Left lung (tissue), 10 donors: ENCODE data around the gene PRMT1. TPM values are rescaled to one million over a fixed set of nuclear protein-coding genes. Genes with fewer than 3 reads are reported as not detected.

Experiments used
- ATAC-seq: fragments of 200-7000 bp; cut with Tn5 transposase; one replicate; pipeline ENCODE4 v1.9.1; 2020; ENCODE audit warnings: moderate library complexity
- DNase-seq, 4 donors: peaks; one replicate each; pipeline ENCODE4 v3.0.0-alpha.2; 2013 to 2020
- H3K27ac ChIP-seq, 2 donors: fragments of 200-600 bp; sonication (generic) in 1 of 2; one replicate each; pipeline versions ENCODE4 v1.5.0 to v1.8.0; 2020 to 2021
- H3K27me3 ChIP-seq, 2 donors: fragments of 200-600 bp; sonication (generic) in 1 of 2; one replicate each; pipeline versions ENCODE4 v1.5.0 to v1.8.0; 2020 to 2021
- H3K36me3 ChIP-seq, 2 donors: fragments of 200-600 bp; sonication (generic) in 1 of 2; one replicate each; pipeline versions ENCODE4 v1.5.0 to v1.8.0; 2020 to 2021
- H3K4me1 ChIP-seq, 2 donors: fragments of 200-600 bp; one replicate each; pipeline ENCODE4 v1.8.0; 2021
- H3K4me3 ChIP-seq, 2 donors: fragments of 200-600 bp; sonication (generic) in 1 of 2; one replicate each; pipeline versions ENCODE4 v1.5.0 to v1.8.0; 2020 to 2021; ENCODE audit warnings: mild to moderate bottlenecking in 1 of 2
- H3K9me3 ChIP-seq, 2 donors: fragments of 200-600 bp; sonication (generic) in 1 of 2; one replicate each; pipeline versions ENCODE4 v1.5.0 to v1.8.0; 2020 to 2021
- CTCF ChIP-seq, 2 donors: fragments of 200-600 bp; sonication (generic) in 1 of 2; IDR thresholded peaks; one replicate each; pipeline versions ENCODE4 v1.5.0 to v1.8.0; 2021; ENCODE audit warnings: antibody characterized with exemption in 2 of 2
- intact Hi-C, 2 donors: fragments of 100-400 bp; cut with DNase I; formaldehyde crosslinking; loops; one replicate each; pipeline versions ENCODE4 v1.11.2 to v1.14.2; 2022
- polyA plus RNA-seq, 6 donors: library from polyadenylated mRNA; unstranded; fragments of 120-200 nt; gene quantifications; one replicate each; pipeline ENCODE4 v1.2.1, GENCODE V29; 2013; ENCODE audit not compliant: insufficient read length in 6 of 6
- total RNA-seq, 2 donors: library from RNA; stranded (reverse); fragmentation: NEBNext Ultra II Directional; extraction: Animal tissue kit (Norgen Biotek cat#: 25700); gene quantifications; one replicate each; pipeline ENCODE4 v1.2.1, GENCODE V29; 2021
- donor health status: DM: no; HTN: yes; CAD: no.
- donor health status: DM: no; HTN: no; CAD: no.

Gene PRMT1
- total and polyA plus RNA-seq, 8 donors = 79.3 to 258 (median 221) TPM

- intact Hi-C loops = no loop called here
Measured at GRCh38 chr19:49677901-49678674, 1.0 kb downstream of the PRMT1 start.

GRCh38 chr19:49678985-49679770 is 2.1 kb downstream of the PRMT1 start:
- DNase-seq = no peak
- H3K27ac ChIP-seq = no peak overlapping the region
- peaks cover 0 to 38% of the 10 kb centered on the region in 2 donors for H3K36me3 ChIP-seq
- TF ChIP-seq CTCF (IDR thresholded peaks at IDR 0.05) = no peak
- peak overlapping the region in 1 of 2 donors; percentile 99 for H3K4me3 ChIP-seq
- ATAC-seq = no peak
- intact Hi-C loops = no loop called here
- no peaks in the 10 kb centered on the region for H3K27me3 ChIP-seq
- H3K9me3 ChIP-seq = no peaks in the 10 kb centered on the region
- peaks cover 21 to 44% of the 10 kb centered on the region in 2 donors for H3K4me1 ChIP-seq

More at GRCh38 chr19:49677901-49678674, 1.0 kb downstream of the PRMT1 start:
- Histone ChIP-seq H3K4me1 (peaks cover 21 to 44% of the 10 kb centered on the region in 2 donors), H3K36me3 (peaks cover 0 to 27% of the 10 kb centered on the region in 2 donors), H3K27me3 (no peaks in the 10 kb centered on the region), H3K4me3 (peak overlapping the region; percentile 99 to 100), H3K9me3 (no peaks in the 10 kb centered on the region), H3K27ac (peak overlapping the region; percentile 86 to 95)
- ATAC-seq (peak; percentile 3), DNase-seq (peak; percentile 74 to 89 (median 80))
- peak; percentile 53 to 58 for TF ChIP-seq CTCF (IDR thresholded peaks at IDR 0.05)

GRCh38 chr19:49679771-49680413 is 2.8 kb downstream of the PRMT1 start:
- DNase-seq (no peak), ATAC-seq (no peak)
- Histone ChIP-seq H3K4me3 (no peak overlapping the region), H3K27me3 (no peaks in the 10 kb centered on the region), H3K4me1 (peaks cover 21 to 44% of the 10 kb centered on the region in 2 donors), H3K27ac (peak overlapping the region; percentile 48 to 65), H3K36me3 (peaks cover 0 to 45% of the 10 kb centered on the region in 2 donors), H3K9me3 (no peaks in the 10 kb centered on the region)
- no peak for TF ChIP-seq CTCF (IDR thresholded peaks at IDR 0.05)
- intact Hi-C loops = no loop called here

DNA sequence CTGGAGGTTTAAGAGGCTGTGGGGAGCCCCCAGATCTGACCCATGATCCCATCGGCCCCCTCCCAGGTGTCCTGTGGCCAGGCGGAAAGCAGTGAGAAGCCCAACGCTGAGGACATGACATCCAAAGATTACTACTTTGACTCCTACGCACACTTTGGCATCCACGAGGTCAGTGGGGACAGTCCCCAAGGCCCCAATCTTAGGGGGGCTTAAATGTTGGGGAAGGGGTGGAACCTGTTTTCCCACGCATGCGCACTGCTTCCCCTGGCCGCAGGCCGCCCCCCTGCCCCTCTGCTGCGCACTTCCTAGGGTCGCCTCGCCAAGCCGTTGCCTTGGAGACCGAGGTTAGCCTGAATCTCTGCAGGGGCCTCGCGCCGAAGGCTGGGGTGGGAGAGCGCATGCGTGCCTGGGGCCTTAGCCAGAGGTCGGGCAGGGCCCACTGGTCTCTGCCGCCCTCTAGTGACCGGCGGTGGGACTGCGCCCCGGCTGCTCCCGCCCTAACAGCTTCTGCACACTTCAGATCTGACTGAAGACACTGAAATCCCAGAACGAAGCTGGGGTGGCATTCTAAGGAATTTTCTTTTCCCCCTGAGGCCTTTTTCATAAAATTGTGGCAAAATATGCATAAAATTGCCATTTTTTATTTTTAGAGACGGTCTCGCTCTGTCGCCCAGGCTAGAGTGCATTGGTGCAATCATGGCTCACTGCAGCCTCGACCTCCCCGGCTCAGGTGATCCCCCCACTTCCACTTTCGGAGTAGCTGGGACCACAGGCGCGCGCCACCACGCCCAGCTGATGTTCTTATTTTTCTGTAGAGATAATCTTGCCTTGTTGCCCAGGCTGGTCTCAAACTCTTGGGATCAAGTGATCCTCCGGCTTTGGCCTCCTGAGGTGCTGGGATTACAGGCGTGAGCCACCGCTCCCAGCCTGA is 3.6 kb downstream of the PRMT1 start:
- intact Hi-C loops = no loop called here
- ATAC-seq = peak; percentile 36

More for the DNA sequence above, 3.6 kb downstream of the PRMT1 start:
- Histone ChIP-seq H3K9me3 (no peaks in the 10 kb centered on the region), H3K36me3 (peaks cover 0 to 53% of the 10 kb centered on the region in 2 donors), H3K4me1 (peaks cover 20 to 43% of the 10 kb centered on the region in 2 donors), H3K4me3 (peak overlapping the region in 1 of 2 donors; percentile 20), H3K27me3 (no peaks in the 10 kb centered on the region), H3K27ac (peak overlapping the region; percentile 48 to 65)
- DNase-seq = peak; percentile 89 to 98 (median 95)
- TF ChIP-seq CTCF (IDR thresholded peaks at IDR 0.05) = peak; percentile 99 to 100
